WTC11 (cell line): ENCODE data around the gene ENO3.
A peak's percentile ranks its signal among the peaks of the same experiment; 100 is the strongest.

ENCODE experiments used
- CREB1 ChIP-seq: sonication (generic); formaldehyde crosslinking; IDR thresholded peaks from 2 replicates; pipeline ENCODE4 v1.8.0; 2023; ENCODE audit warnings: mild to moderate bottlenecking, missing genetic modification reagents
- FOXJ3 ChIP-seq: sonication (generic); formaldehyde crosslinking; IDR thresholded peaks from 2 replicates; pipeline ENCODE4 v1.9.0; 2021; ENCODE audit warnings: missing genetic modification reagents, mild to moderate bottlenecking, borderline replicate concordance
- IRF2 ChIP-seq: sonication (generic); formaldehyde crosslinking; IDR thresholded peaks from 2 replicates; pipeline ENCODE4 v1.8.0; 2022; ENCODE audit warnings: low read depth, missing genetic modification reagents, borderline replicate concordance
- NFYB ChIP-seq: sonication (generic); formaldehyde crosslinking; conservative IDR thresholded peaks from 2 replicates; pipeline ENCODE4 v1.8.0; 2022; ENCODE audit warnings: low read depth, missing genetic modification reagents
- ZNF121 ChIP-seq: sonication (generic); formaldehyde crosslinking; IDR thresholded peaks from 2 replicates; pipeline ENCODE4 v1.8.0; 2023; ENCODE audit warnings: missing genetic modification reagents
- TF ChIP-seq, protein P1 (sequence below): fragments of 200-600 bp; IDR thresholded peaks from 2 replicates; pipeline ENCODE4 v1.8.0; 2022; ENCODE audit warnings: antibody characterized with exemption
- TF ChIP-seq, protein P2 (sequence below): fragments of 250-450 bp; sonication (Bioruptor Pico); IDR thresholded peaks from 2 replicates; pipeline ENCODE4 v1.9.0; 2021; ENCODE audit warnings: mild to moderate bottlenecking
- TF ChIP-seq, protein P3 (sequence below): sonication (generic); formaldehyde crosslinking; IDR thresholded peaks from 2 replicates; pipeline ENCODE4 v1.8.0; 2023; ENCODE audit warnings: missing genetic modification reagents
- TF ChIP-seq, protein P4 (sequence below): sonication (generic); formaldehyde crosslinking; IDR thresholded peaks from 2 replicates; pipeline ENCODE4 v1.8.1; 2022; ENCODE audit warnings: missing genetic modification reagents, borderline replicate concordance
- TF ChIP-seq, protein P5 (sequence below): sonication (generic); formaldehyde crosslinking; conservative IDR thresholded peaks from 2 replicates; pipeline ENCODE4 v1.8.1; 2022; ENCODE audit warnings: mild to moderate bottlenecking, missing genetic modification reagents
- TF ChIP-seq, protein P6 (sequence below): sonication (generic); formaldehyde crosslinking; IDR thresholded peaks from 2 replicates; pipeline ENCODE4 v1.8.1; 2022; ENCODE audit warnings: low read depth, missing genetic modification reagents, borderline replicate concordance
- TF ChIP-seq, protein P7 (sequence below): sonication (generic); formaldehyde crosslinking; IDR thresholded peaks from 2 replicates; pipeline ENCODE4 v1.8.0; 2022; ENCODE audit warnings: mild to moderate bottlenecking, missing genetic modification reagents

DNA sequence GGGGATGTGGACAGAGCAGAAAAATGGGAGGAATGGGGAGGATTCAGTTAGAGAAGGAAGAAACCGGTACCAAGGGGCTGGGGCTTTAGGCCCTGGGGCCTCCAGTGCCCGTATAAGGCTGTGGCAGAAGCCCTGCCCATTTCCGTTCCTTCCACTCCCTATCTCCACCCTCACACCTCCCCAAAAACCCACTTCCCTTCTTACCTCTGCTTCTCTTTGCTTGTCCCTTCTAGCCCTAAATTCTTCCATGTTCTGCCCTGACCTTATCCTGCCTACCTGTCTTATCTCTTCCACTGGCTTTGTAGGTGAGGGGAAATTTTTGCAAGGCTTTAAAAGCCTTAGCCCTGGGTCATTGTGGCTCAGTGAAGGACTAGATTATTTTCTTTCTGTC lies 6.8 kb upstream of the ENO3 start:
- TF ChIP-seq NFYB (no peak), IRF2 (CRISPR knock-in tag) (no peak), CREB1 (CRISPR knock-in tag) (no peak), ZNF121 (no peak), FOXJ3 (CRISPR knock-in tag) (no peak)
- TF ChIP-seq, protein P1, sequence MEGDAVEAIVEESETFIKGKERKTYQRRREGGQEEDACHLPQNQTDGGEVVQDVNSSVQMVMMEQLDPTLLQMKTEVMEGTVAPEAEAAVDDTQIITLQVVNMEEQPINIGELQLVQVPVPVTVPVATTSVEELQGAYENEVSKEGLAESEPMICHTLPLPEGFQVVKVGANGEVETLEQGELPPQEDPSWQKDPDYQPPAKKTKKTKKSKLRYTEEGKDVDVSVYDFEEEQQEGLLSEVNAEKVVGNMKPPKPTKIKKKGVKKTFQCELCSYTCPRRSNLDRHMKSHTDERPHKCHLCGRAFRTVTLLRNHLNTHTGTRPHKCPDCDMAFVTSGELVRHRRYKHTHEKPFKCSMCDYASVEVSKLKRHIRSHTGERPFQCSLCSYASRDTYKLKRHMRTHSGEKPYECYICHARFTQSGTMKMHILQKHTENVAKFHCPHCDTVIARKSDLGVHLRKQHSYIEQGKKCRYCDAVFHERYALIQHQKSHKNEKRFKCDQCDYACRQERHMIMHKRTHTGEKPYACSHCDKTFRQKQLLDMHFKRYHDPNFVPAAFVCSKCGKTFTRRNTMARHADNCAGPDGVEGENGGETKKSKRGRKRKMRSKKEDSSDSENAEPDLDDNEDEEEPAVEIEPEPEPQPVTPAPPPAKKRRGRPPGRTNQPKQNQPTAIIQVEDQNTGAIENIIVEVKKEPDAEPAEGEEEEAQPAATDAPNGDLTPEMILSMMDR = no peak
- TF ChIP-seq, protein P2, sequence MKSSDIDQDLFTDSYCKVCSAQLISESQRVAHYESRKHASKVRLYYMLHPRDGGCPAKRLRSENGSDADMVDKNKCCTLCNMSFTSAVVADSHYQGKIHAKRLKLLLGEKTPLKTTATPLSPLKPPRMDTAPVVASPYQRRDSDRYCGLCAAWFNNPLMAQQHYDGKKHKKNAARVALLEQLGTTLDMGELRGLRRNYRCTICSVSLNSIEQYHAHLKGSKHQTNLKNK (CRISPR knock-in tag) = peak; percentile 81
- TF ChIP-seq, protein P3, sequence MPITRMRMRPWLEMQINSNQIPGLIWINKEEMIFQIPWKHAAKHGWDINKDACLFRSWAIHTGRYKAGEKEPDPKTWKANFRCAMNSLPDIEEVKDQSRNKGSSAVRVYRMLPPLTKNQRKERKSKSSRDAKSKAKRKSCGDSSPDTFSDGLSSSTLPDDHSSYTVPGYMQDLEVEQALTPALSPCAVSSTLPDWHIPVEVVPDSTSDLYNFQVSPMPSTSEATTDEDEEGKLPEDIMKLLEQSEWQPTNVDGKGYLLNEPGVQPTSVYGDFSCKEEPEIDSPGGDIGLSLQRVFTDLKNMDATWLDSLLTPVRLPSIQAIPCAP (CRISPR knock-in tag) = no peak
- TF ChIP-seq, protein P4, sequence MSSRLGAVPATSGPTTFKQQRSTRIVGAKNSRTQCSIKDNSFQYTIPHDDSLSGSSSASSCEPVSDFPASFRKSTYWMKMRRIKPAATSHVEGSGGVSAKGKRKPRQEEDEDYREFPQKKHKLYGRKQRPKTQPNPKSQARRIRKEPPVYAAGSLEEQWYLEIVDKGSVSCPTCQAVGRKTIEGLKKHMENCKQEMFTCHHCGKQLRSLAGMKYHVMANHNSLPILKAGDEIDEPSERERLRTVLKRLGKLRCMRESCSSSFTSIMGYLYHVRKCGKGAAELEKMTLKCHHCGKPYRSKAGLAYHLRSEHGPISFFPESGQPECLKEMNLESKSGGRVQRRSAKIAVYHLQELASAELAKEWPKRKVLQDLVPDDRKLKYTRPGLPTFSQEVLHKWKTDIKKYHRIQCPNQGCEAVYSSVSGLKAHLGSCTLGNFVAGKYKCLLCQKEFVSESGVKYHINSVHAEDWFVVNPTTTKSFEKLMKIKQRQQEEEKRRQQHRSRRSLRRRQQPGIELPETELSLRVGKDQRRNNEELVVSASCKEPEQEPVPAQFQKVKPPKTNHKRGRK = no peak
- TF ChIP-seq, protein P5, sequence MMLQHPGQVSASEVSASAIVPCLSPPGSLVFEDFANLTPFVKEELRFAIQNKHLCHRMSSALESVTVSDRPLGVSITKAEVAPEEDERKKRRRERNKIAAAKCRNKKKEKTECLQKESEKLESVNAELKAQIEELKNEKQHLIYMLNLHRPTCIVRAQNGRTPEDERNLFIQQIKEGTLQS = no peak
- TF ChIP-seq, protein P6, sequence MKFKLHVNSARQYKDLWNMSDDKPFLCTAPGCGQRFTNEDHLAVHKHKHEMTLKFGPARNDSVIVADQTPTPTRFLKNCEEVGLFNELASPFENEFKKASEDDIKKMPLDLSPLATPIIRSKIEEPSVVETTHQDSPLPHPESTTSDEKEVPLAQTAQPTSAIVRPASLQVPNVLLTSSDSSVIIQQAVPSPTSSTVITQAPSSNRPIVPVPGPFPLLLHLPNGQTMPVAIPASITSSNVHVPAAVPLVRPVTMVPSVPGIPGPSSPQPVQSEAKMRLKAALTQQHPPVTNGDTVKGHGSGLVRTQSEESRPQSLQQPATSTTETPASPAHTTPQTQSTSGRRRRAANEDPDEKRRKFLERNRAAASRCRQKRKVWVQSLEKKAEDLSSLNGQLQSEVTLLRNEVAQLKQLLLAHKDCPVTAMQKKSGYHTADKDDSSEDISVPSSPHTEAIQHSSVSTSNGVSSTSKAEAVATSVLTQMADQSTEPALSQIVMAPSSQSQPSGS = no peak
- TF ChIP-seq, protein P7, sequence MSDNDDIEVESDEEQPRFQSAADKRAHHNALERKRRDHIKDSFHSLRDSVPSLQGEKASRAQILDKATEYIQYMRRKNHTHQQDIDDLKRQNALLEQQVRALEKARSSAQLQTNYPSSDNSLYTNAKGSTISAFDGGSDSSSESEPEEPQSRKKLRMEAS (CRISPR knock-in tag) = no peak
